ENCODE results near the gene MEOX2.

DNA sequence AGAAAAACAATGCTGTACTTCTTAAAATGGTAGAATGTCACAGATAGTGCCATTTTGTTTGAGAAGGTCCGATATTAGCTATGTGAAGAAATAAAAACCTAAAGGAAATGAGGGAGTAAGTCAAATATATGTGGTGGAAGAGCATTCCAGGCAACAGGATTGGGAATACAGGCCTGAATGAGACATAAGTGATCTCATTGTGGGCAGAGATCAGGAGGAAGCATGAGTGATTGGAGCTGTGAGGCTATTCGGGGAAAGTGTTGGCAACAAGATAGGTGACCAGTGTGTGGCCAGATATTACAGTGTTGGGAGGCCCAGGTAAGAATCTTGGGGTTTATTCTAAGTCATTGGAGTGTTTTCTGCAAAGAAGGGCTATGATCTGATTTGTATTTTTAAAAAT lies 83.4 kb downstream of the MEOX2 start:
- TF ChIP-seq, protein P1, sequence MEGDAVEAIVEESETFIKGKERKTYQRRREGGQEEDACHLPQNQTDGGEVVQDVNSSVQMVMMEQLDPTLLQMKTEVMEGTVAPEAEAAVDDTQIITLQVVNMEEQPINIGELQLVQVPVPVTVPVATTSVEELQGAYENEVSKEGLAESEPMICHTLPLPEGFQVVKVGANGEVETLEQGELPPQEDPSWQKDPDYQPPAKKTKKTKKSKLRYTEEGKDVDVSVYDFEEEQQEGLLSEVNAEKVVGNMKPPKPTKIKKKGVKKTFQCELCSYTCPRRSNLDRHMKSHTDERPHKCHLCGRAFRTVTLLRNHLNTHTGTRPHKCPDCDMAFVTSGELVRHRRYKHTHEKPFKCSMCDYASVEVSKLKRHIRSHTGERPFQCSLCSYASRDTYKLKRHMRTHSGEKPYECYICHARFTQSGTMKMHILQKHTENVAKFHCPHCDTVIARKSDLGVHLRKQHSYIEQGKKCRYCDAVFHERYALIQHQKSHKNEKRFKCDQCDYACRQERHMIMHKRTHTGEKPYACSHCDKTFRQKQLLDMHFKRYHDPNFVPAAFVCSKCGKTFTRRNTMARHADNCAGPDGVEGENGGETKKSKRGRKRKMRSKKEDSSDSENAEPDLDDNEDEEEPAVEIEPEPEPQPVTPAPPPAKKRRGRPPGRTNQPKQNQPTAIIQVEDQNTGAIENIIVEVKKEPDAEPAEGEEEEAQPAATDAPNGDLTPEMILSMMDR (IDR thresholded peaks at IDR 0.05): no peak
- TF ChIP-seq EP300 (IDR thresholded peaks at IDR 0.05) (no peak), POLR2AphosphoS5 (IDR thresholded peaks at IDR 0.05) (no peak), POLR2A (IDR thresholded peaks at IDR 0.05) (no peak)
